NB4 (cell line): ENCODE data around the gene TLL2.

Experiments used
- CTCF ChIP-seq: IDR thresholded peaks from one replicate; pipeline ENCODE4 v1.5.1; 2012; ENCODE audit warnings: low read depth, low read length
- MYC ChIP-seq: IDR thresholded peaks from 2 replicates; pipeline ENCODE4 v1.6.1; 2011; ENCODE audit warnings: low read depth, low read length
- POLR2A ChIP-seq: IDR thresholded peaks from 2 replicates; pipeline ENCODE4 v1.6.1; 2011; ENCODE audit warnings: mild to moderate bottlenecking; ENCODE audit not compliant: insufficient read length; ENCODE audit errors: extremely low read depth
- TF ChIP-seq, protein P1 (sequence below): IDR thresholded peaks from 2 replicates; pipeline ENCODE4 v1.6.1; 2011; ENCODE audit warnings: low read depth, low read length

GRCh38 chr10:96357038-96357620 lies 156.6 kb downstream of the TLL2 start:
- no peak for TF ChIP-seq CTCF
- TF ChIP-seq, protein P1, sequence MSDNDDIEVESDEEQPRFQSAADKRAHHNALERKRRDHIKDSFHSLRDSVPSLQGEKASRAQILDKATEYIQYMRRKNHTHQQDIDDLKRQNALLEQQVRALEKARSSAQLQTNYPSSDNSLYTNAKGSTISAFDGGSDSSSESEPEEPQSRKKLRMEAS = no peak
- TF ChIP-seq MYC = no peak
- no peak for TF ChIP-seq POLR2A
